ENCODE results near the gene ANKRD31.
"Not testable (repeated sequence)": the region's sequence is repeated elsewhere in the genome, so short reads cannot be mapped to it uniquely, and the experiment has no call there.

The ANKRD31 gene

DNA sequence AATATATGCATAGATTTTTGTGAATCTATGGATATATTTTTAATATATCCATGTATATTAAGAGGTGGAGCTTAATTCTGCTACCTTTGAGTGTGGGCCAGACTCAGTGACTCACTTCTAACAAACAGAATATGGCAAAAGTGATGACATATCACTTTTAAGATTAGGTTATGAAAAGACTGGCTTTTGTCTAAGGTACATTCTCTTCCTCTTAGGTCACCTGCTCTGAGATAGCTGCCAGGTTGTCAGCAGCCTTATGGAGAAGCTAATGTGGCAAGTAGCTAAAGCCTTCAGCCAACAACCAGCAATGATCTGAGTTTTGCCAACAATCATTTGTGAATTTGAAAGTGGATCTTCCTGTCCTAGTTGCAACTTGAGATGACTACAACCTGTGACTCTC is 83.8 kb downstream of the ANKRD31 start:
- in situ Hi-C loops (cut with MboI; ENCODE audit: low sequenced_read_pairs): no loop called here

DNA sequence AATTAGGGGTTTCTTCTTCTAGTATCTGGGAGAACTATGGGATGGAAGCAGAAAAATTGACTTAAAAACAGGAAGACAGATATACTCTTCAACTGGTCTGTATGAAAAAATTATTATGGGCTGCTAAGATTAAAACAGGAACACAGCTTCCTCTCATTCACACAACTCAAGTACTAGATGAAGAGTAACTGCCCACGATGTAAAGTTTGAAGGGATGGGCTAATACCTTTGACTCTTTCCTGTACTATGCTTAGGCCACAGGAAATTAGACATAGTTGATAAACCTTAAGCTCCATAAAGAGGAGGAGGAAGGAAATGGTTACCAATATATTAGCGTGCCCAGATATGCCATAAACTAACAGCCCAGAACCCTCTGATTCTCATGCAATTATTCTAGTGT is 88.6 kb downstream of the ANKRD31 start:
- in situ Hi-C loops (cut with MboI; ENCODE audit: low sequenced_read_pairs): no loop called here

DNA sequence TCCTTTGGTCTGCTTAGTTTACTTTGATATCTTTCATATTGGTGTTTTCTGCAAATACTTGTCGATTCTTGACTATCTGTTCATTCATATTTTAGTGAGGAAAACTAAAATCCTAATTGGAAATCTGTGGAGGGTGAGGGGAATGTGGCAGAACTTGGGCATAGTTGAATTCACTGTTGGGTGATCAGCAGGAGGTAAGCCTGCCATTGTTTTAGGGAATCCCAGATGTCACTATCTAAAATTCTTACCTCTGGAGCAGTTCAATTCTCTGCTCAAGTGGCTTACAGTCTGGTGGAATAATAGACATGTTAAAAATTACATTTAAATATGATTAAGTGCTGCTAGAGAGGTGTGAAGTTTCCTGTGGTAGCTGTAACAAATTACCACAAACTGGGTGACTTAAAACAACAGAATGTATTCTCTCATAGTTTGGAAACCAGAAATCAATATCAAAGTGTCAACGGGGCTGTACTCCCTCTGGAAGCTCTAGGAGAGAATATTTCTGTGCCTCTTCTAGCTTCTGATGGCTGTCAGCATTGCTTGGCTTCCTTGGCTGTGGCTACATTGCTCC is 94.0 kb downstream of the ANKRD31 start:
- in situ Hi-C loops (cut with MboI; ENCODE audit: low sequenced_read_pairs): no loop called here

DNA sequence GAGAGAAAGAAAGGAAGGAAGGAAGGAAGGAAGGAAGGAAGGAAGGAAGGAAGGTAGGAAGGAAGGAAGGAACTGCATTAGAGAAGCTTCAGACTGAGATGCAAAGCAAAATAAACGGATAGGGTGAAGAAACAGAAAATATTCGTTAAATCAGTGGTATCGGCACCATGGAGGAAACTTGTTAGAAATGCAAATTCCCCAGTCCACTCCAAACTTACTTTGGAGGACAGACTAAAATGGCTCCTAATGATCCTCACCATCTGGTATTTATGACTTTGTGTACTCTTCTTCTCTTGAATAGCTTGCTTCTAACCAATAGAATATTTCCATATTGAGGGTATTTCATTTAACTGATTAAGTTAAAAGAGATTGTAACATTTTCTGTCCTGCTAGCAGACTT is 96.4 kb downstream of the ANKRD31 start:
- in situ Hi-C loops (cut with MboI; ENCODE audit: low sequenced_read_pairs): no loop called here

DNA sequence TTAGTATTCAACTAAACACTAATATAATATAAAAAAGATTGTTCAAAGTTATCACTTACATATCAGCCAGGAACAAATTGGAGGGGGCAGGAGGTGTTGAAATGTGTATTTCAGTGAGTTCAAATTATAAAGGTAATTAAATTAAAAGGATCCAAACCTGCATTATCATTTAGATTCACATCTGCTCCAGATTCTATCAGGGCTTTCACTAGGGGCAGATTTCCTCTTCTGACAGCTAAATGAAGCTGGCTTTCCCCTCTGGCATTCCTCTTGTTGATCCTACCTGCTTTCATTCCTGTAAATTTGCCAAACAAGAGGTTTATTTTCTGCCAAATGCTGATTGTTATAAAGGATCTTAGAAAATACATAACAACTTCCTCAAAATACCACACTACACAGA is 98.0 kb downstream of the ANKRD31 start:
- in situ Hi-C loops (cut with MboI; ENCODE audit: low sequenced_read_pairs): no loop called here

DNA sequence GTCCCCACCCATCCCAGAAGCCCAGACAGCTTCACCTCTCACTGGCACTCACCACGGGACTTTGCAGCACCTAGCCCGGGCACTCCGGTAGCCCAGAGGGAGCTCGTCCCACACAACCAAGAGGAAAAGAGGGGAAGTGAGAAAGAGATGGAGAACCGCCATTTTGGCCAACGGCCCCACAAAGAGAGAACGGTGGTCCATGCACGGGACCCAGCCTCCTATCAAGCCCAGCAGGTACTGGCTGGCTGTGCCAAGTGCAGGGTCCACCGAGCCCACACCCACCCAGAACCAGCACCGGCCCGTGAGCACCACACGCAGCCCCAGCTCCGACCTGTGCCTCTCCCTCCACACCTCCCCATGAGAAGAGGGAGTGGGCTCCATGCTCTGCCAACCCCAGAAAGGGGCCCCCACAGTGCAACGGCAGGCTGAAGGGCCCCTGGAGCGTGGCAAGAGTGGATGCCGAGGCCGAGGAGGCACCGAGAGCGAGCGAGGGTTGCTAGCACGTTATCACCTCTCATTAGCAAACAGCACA is 105.8 kb downstream of the ANKRD31 start:
- in situ Hi-C loops (cut with MboI; ENCODE audit: low sequenced_read_pairs): no loop called here

DNA sequence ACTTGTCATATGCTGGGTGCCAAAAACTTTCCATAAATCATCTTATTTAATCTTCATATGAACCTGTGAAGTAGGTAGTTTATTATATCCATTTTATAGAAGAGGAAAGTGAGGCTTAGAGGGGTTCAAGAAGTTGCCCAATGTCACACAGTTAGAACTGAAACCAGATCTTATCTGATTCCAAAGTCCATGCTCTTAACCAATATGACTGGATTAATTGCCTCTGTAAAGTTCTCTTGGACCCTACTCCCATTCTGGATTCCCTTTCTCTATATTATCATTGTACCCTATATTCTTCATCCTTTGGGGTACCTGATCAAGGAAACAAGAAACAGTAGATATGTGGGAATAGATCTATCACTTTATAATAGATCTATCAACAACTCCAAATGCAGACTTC is 119.8 kb downstream of the ANKRD31 start:
- in situ Hi-C loops (cut with MboI; ENCODE audit: low sequenced_read_pairs): no loop called here

DNA sequence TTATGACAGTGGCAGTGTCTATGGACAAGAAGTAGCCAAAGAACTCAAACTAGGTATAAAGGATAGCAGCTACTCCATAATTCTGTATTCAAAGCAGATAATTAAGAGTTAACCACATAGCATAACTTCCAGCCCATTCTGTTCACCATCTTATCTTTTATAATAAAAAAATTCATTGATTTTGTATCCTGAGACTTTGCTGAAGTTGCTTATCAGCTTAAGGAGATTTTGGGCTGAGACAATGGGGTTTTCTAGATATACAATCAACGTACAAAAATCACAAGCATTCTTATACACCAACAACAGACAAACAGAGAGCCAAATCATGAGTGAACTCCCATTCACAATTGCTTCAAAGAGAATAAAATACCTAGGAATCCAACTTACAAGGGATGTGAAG is 122.4 kb downstream of the ANKRD31 start:
- in situ Hi-C loops (cut with MboI; ENCODE audit: low sequenced_read_pairs): not testable (repeated sequence)

DNA sequence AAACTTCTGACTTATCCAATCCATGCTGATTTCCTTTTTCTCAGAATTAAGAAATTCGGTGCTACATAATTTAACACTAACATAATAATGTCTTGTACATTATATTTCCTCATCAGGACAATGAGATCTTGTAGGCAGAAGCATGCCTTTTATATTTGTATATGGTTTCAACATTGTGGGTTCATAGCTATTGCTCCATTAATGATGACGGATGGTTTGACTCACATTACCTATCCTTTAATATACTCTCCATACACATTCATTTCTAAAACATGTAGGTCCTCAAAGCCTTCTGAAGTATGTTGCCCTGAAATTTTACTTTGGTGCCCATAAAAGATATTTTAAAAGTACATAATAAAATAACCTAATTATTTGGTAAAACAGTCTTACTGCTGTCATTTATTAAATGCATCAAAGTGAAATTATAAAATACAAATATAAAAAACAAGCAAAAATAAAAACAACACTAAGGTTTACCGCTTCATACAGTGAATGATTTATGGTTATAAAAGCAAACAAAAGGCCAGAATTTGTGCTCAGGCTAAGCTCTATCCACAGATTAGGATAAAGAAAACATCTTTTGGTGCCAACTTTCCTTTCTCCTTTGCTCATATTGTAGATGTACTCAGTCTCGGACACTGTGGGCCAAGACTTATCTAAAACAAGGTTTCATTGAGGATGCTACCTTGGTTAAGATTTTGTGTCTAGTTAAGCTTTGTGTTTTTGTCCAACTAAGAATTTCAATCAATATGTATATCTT is 123.1 kb downstream of the ANKRD31 start:
- in situ Hi-C loops (cut with MboI; ENCODE audit: low sequenced_read_pairs): no loop called here

DNA sequence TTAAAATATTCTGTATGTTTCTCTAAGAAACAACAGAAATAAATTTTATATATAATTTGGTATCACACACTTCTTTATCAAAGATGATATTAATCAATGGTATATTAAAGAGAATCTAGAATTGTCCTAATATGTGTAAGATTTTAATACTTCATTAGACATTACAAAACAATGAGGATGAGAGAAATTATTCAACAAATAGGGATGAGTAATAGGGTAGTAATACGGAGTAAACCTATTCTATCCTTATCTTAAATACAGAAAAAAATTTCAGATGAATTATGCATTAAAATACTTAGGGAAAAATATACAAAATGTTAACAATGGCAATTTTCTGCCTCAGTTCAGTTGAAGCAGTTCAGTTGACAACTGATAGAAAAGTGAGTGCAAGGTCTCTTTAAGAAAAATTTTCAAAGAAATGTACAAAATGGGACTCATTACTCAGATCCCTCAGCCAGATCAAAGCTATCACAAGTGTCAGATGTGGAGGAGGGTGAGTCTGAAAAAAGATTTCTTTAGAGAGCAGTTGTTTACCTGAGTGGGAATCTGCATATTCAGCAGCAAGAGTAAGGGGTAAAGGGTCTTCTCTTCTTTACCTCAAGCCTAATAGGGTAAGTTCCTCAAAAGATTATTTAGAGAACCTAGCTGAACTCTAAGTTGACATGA is 127.6 kb downstream of the ANKRD31 start:
- in situ Hi-C loops (cut with MboI; ENCODE audit: low sequenced_read_pairs): no loop called here

DNA sequence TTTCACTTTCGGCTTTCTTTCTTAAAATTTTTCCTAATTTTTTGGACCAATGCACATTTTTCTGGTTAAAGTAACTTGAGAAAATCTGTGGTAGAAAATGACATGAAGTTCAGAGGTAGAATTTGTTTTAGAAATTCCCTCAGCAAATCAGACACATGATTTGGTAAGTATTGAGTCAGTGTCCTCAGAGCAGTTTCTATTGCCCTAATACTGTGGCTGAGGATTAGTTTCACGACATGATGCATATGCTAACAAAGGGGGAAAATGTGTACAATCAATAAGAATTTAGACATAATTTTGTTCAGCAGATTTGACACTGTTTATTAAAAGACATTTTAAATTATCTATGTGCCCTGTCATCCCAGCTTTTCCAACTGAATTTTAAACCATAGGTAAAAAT is 128.2 kb downstream of the ANKRD31 start:
- in situ Hi-C loops (cut with MboI; ENCODE audit: low sequenced_read_pairs): no loop called here

DNA sequence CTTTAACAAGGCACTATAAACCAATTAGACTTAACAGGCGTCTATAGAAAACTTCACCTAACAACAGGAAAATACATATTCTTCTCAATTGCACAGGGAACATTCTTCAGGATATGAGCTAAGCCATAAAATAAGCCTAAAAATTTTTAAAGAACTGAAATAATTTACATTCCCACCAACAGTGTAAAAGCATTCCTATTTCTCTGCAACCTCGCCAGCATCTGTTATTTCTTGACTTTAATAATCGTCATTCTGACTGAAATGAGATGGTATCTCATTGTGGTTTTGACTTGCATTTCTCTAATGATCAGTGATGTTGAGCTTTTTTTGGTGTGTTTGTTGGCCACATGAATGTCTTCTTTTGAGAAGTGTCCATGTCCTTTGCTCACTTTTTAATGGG is 140.7 kb downstream of the ANKRD31 start:
- in situ Hi-C loops (cut with MboI; ENCODE audit: low sequenced_read_pairs): not testable (repeated sequence)

DNA sequence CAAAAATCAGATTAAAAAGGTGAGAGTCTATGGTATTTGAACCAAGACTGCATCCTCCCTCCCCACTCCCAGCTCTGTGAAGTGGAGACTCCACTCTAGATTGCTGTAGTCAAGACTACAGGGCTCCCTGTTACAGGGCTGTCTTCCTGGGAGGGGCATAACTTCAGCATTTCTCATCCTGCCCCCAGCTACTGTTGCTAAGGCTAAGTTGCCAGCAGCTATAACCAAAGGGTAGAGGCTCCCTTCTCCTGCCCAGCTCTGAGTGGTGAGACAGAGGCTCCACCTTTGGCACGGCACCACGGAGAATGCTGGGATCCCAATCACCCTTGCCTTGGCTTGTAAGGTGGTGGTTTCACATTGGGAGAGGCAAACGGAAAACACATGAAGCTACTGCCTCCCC is 145.1 kb downstream of the ANKRD31 start:
- in situ Hi-C loops (cut with MboI; ENCODE audit: low sequenced_read_pairs): no loop called here

DNA sequence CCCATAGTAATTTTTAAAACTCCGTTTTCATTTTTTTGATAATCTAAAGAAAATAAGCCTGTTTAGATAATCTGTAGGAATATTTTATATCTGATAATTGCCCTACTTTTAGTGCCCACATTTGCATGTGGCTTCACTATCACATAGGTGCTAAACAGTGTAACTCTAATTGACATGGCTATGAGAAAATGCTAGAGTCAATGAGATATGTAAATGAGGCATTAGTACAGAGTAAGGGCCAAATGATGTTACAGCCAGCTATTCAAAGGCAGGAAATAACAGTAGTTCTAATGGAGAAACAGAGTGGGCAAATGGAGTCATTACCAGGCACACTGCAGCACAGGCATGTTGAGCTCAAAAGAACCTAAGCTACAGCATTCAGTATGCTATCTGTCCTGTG is 147.0 kb downstream of the ANKRD31 start:
- in situ Hi-C loops (cut with MboI; ENCODE audit: low sequenced_read_pairs): no loop called here

DNA sequence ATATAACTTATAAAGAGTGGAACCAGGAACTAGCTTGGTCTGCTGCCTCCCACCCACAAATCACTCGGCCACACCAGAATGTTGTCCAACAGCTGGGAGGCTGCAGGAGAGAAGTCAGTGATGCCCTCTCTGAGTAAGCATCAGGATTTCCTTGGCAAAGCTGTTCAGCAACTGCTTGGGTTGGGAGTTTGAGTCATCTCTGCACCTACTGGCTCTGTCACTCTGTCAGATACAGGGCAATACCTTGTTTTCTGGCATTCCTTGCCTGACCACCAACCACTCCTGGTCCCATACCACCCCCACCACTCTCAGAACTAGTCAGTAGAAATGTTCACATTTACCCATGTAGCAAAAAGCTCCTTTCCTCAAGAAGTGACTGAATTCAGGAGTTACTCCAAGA is 147.5 kb downstream of the ANKRD31 start:
- in situ Hi-C loops (cut with MboI; ENCODE audit: low sequenced_read_pairs): no loop called here

DNA sequence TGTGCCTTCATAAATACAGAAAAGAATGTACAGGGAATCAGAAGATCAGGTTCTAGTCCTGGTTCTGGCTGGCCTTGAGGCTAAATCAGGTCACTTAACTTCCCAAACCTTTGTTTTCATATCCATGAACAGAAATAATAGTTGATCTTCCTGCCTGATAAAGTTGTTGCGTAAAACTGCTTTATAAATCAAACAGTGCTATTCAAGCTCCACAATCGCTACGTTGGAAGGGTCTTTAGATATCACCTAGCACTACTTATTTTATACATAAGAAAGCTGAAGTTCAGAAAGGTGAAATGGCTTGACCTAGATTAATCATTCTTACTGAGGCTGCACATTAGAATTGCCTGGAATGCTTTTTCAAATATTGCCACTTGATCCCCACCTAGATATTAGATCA is 148.0 kb downstream of the ANKRD31 start:
- in situ Hi-C loops (cut with MboI; ENCODE audit: low sequenced_read_pairs): no loop called here

DNA sequence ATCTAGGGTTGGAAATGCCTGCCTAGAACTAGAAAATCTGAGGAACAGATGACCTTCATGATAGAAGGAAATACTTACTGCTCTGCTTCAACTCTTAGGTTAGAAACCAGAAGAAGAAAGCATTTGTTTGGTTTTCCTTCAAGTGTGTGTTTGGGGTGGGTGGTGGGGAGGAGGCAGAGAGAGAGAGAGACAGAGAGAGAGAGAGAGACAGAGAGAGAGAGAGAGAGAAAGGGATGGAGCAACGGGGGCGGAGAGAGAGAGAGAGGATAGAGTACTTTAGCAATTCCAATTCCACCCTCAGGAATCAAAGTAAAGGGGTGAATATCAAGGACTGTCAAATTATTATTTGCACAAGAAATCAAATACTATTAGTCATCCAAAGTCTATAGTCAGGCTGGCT is 155.2 kb downstream of the ANKRD31 start:
- in situ Hi-C loops (cut with MboI; ENCODE audit: low sequenced_read_pairs): no loop called here

DNA sequence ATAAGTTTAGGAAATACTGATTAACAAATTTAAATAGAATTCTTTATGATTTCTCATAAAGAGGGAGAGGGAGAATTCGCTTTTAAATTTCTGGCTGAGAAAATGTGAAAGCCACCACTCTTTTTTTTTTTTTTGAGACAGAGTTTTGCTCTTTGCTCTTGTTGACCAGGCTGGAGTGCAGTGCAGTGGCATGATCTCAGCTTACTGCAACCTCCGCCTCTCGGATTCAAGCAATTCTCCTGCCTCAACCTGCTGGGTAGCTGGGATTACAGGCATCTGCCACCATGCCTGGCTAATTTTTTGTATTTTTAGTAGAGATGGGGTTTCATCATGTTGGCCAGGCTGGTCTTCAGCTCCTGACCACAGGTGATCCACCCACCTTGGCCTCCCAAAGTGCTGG is 157.3 kb downstream of the ANKRD31 start:
- in situ Hi-C loops (cut with MboI; ENCODE audit: low sequenced_read_pairs): not testable (repeated sequence)

DNA sequence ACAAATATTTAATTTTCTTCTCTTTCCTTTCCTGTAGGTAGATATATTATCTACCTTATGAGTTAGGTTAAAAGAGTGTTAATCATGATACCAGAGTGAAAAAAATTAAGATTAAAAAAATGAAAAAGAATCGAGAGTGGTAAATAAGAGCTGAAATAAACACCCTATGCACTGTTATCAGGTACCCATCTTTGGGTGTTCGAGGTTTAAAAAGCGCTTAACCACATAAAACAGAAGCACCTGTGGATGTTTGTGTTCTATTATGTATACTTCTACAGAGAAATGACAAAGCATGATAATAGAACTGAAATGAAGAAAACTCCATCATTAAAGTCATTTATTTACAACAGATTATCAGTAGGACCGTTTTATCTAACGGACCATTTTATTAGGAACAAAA is 158.7 kb downstream of the ANKRD31 start:
- in situ Hi-C loops (cut with MboI; ENCODE audit: low sequenced_read_pairs): no loop called here

DNA sequence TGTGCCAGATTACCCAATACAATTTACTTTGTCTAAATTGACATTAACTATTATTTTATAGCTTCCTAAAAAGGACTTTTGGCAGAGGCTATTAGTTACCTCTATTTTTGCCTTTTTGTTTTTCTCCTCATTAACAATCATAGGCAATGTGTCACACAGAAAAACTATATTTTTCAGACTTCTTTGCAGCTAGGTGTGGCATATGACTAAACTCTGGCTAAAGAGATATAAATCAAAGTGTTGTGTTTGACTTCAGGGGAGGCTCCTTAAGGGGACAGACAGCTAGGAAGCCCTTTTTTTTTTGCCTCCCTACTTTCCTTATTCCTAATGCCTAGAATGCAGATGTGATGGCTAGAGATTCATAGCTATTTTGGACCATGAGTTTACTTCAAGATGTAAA is 164.6 kb downstream of the ANKRD31 start:
- in situ Hi-C loops (cut with MboI; ENCODE audit: low sequenced_read_pairs): no loop called here

DNA sequence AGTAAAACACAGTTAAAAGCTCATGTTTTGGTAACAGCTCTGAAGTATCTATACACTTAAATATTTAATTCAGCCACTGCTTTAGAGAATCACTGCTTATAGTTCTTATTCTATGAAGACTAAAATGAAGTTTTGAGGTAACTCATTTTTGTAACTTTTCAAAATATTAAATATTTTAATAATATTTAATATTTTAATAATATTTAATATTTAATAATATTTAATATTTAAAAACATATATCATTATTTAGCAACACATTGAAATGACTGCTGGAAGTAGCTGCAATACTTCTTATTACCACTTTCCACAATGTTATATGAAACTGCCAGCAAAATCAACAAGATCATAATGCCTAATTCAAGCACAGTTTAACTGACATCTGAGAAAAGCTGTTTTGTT is 165.6 kb downstream of the ANKRD31 start:
- in situ Hi-C loops (cut with MboI; ENCODE audit: low sequenced_read_pairs): no loop called here

DNA sequence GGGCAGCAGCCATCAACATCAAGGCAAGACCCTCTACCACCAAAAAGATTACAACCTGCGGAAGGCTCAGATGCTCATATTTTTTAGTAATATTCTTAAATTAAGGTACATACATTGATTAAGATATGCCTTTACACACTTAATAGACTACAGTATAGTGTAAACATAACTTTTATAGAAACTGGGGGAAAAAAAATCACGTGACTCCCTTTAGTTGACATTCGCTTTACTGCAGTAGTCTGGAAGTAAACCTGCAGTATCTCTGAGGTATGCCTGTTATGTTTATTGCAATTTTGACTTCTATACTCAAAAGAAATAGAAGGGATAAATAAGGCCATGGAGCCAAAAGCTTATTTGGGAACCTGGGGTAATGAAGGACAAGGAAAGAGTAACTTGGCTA is 169.2 kb downstream of the ANKRD31 start:
- in situ Hi-C loops (cut with MboI; ENCODE audit: low sequenced_read_pairs): no loop called here
